ENCODE results near the gene EPS8L2. TPM values are rescaled to one million over a fixed set of nuclear protein-coding genes. Genes with fewer than 3 reads are reported as not detected.

The EPS8L2 gene
- total and polyA plus RNA-seq, 2 of the 8 experiments (the other 6 are each of a cell fraction or from before 2014, with no cell fraction given): 38.5 to 57.0 TPM

DNA sequence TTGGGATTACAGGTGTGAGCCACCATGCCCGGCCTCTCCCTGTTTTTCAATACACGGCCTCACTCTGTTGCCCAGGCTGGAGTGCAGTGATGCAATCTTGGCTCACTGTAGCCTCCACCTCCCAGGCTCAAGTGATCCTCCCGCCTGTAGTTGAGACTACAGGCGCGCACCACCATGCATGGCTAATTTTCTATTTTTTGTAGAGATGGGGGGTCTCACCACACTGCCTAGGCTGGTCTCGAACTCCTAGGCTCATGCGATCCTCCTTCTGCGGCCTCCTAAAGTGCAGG is 59.7 kb downstream of the EPS8L2 start:
- peaks cover 7% of the 10 kb centered on the region; the same call in 1 of the 2 replicates for H3K79me1 ChIP-seq (ENCODE audit: low read depth, low read length)
- H3K4me1 ChIP-seq (replicated peaks in 1 of 4; ENCODE audit: control insufficient read depth in 3 of 4, insufficient read depth in 4 of 4, low read length in 3 of 4): peaks cover 0 to 12% (median 7%) of the 10 kb centered on the region in 4 experiments; a peak in 6 of 7 replicates
- 93% methylated on average over 8 of the region's 8 CpGs; no CpG with 5 or more reads in 1 of the 2 experiments for WGBS, 2 experiments (ENCODE audit: extremely low coverage in 1 of 2, insufficient coverage in 1 of 2, insufficient read length in 1 of 2, insufficient replicate concordance in 2 of 2, low coverage in 1 of 2, low lambda C conversion rate in 2 of 2, missing lambda C conversion rate in 1 of 2)
- H4K20me1 ChIP-seq (replicated peaks in 1 of 2; ENCODE audit: control insufficient read depth in 1 of 2, insufficient read depth in 2 of 2, low read length in 2 of 2): peaks cover 13 to 33% of the 10 kb centered on the region in 2 experiments
- H3K27me3 ChIP-seq (replicated peaks in 1 of 4; ENCODE audit: control insufficient read depth in 3 of 4, extremely low read depth in 1 of 4, insufficient read depth in 3 of 4, low read length in 3 of 4): no peaks in the 10 kb centered on the region
- H3K56ac ChIP-seq (replicated peaks; ENCODE audit: insufficient read length, low read depth, low read length): no peak overlapping the region
- TF ChIP-seq ZNF274 (IDR thresholded peaks at IDR 0.05; ENCODE audit: borderline replicate concordance, extremely low read depth, low read length) (no peak), RNF2 (IDR thresholded peaks at IDR 0.05; ENCODE audit: borderline replicate concordance, low read depth, low read length, missing control alignments, poor library complexity, severe bottlenecking) (no peak), PHF8 (conservative IDR thresholded peaks at IDR 0.05; ENCODE audit: low read depth, low read length) (no peak), BACH1 (IDR thresholded peaks at IDR 0.05; ENCODE audit: low read length) (no peak), SIRT6 (IDR thresholded peaks at IDR 0.05; ENCODE audit: low read length) (no peak), RXRA (IDR thresholded peaks at IDR 0.05; ENCODE audit: insufficient read depth, low read depth, low read length) (no peak), POU5F1 (IDR thresholded peaks at IDR 0.05; ENCODE audit: low read depth, low read length) (no peak), MAFK (IDR thresholded peaks at IDR 0.05; ENCODE audit: low read depth, low read length) (no peak)
- no peak overlapping the region for H2BK120ac ChIP-seq (replicated peaks; ENCODE audit: low read depth, low read length)
- H3K23me2 ChIP-seq (ENCODE audit: low read depth, low read length): no peaks in the 10 kb centered on the region
- H4K91ac ChIP-seq (replicated peaks; ENCODE audit: insufficient read length, low read length): no peak overlapping the region
- no peak overlapping the region for H3K4me2 ChIP-seq (ENCODE audit: insufficient read depth in 1 of 2, low read depth in 2 of 2, low read length in 2 of 2)
- H3K23ac ChIP-seq (ENCODE audit: insufficient read length): no peak overlapping the region
- POLR2A ChIA-PET (ENCODE audit: partially characterized antibody): interaction anchor here (0.8 to 35.3 kb wide), 11 partner anchors 1 to 204 kb away, joined by 3 to 636 read pairs (median 3); partner anchors contain the start of genes DEAF1, DRD4, GATD1 and TALDO1
- H3K36me3 ChIP-seq (ENCODE audit: control insufficient read depth in 2 of 4, insufficient read depth in 4 of 4, low read length in 3 of 4): peaks cover 22 to 59% (median 32%) of the 10 kb centered on the region in 4 experiments
- H2BK12ac ChIP-seq (ENCODE audit: low read depth, low read length): no peak overlapping the region
- no peaks in the 10 kb centered on the region for H3K9me3 ChIP-seq (ENCODE audit: insufficient read depth in 2 of 2, low read depth in 1 of 2, low read length in 1 of 2)
- H3K4ac ChIP-seq (replicated peaks; ENCODE audit: insufficient read length, low read depth, low read length): no peak overlapping the region
- H3K18ac ChIP-seq (ENCODE audit: extremely low read depth, low read length): no peak overlapping the region
- H3K9ac ChIP-seq (replicated peaks in 1 of 4; ENCODE audit: extremely low read depth in 1 of 4, low read depth in 3 of 4, low read length in 3 of 4): no peak overlapping the region
- no peak overlapping the region for H2AFZ ChIP-seq (ENCODE audit: low read length)
- H2BK5ac ChIP-seq (ENCODE audit: low read depth, low read length): no peak overlapping the region
- H3K27ac ChIP-seq (ENCODE audit: low read depth, low read length): no peak overlapping the region
- no peak overlapping the region for H2BK15ac ChIP-seq (ENCODE audit: low read length)
- no peak overlapping the region for H2AK5ac ChIP-seq (ENCODE audit: low read depth, low read length)
- H3K4me3 ChIP-seq (ENCODE audit: extremely low read depth in 1 of 4, insufficient read depth in 2 of 4, low read depth in 3 of 4, low read length in 4 of 4): no peak overlapping the region
- no peak overlapping the region for H2BK20ac ChIP-seq (ENCODE audit: low read length)
- no peak overlapping the region for H4K8ac ChIP-seq (ENCODE audit: extremely low read depth, insufficient read depth, low read length)
- no peak for FAIRE-seq
- DNase-seq (ENCODE audit: low read depth in 1 of 2, low spot score in 2 of 2): no peak
- H3K14ac ChIP-seq (ENCODE audit: insufficient read length): no peak overlapping the region
- CTCF ChIA-PET (ENCODE audit: partially characterized antibody): interaction anchor here (0.7 to 26.9 kb wide), 11 partner anchors 9 to 127 kb away, joined by 3 to 395 read pairs (median 4); no protein-coding TSS in a partner anchor
- no peak overlapping the region for H4K5ac ChIP-seq (ENCODE audit: insufficient read length, low read depth, low read length)
- no peaks in the 10 kb centered on the region for H3K79me2 ChIP-seq (ENCODE audit: control insufficient read depth in 1 of 2, insufficient read depth in 2 of 2, low read length in 2 of 2)

Data from H1 (cell line).